HUDEP-2 (cell line): Measurements from ENCODE around the gene RHBDD2.
A peak's percentile ranks its signal among the peaks of the same experiment; 100 is the strongest.
"Not testable (repeated sequence)": the region's sequence is repeated elsewhere in the genome, so short reads cannot be mapped to it uniquely, and the experiment has no call there.

Experiments used
- DNase-seq, 76 experiments: peaks; one replicate each; lab custom pipeline; 2025; ENCODE audit not compliant: unreplicated experiment in 76 of 76; lab: John Stamatoyannopoulos, UW

The RHBDD2 gene

DNA sequence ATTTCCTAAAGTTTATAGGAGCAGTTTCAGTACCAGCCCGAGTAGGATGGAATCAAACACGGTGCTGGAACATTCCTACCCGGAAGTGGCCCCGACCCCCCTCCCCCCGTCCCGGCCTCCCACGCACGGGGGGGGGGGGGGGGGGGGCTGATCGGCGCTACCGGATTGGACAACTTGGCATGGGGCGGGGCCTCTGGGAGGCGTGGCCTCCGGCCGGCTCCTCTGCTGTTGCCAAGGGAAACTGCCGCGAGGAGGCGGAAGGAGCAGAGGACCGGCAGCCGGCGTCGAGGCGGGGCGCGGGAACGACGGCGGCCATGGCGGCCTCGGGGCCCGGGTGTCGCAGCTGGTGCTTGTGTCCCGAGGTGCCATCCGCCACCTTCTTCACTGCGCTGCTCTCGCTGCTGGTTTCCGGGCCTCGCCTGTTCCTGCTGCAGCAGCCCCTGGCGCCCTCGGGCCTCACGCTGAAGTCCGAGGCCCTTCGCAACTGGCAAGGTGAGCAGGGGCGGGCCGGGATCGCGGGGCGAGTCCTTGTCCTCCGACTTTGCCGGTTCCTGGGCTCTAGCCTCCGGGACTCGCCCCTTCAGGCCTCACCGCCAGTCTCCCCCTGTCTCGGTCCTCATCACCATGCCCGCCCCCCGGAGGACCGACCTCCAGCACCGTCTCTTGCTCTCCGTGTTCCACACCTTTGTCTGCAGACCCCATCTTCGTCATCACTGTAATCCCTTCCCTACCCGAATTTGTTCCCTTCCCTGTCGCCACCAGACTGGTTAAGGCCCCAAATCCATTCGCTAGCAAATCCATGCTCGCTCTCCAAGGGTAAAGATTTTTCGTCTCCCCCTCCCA is at the start of gene RHBDD2:
RHBDD2 (plus strand) TSS at position 266 of the 843 bp plus-strand sequence; CDS start at position 315, 49 bp downstream.
- DNase-seq: peak in 74 of 76 experiments; percentile 34 to 95 (median 90)

DNA sequence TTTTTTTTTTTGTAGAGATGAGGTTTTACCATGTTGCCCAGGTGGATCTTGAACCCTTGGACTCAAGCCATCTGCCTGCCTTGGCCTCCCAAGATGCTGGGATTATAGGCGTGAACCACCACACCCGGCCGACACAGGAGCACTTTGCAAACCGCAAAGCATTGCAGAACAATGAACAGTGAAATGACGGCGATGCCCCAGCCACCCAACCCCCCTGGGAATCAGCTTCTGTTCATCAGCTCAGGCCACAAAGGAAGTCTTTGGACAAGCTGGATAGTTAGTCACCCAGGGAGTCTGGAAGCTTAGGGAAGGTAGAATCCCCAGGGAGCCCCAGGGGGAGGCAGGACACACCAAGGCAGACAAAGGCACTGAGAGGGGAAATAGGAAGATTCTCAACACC is 49.2 kb upstream of the RHBDD2 start:
- DNase-seq: not testable (repeated sequence)

DNA sequence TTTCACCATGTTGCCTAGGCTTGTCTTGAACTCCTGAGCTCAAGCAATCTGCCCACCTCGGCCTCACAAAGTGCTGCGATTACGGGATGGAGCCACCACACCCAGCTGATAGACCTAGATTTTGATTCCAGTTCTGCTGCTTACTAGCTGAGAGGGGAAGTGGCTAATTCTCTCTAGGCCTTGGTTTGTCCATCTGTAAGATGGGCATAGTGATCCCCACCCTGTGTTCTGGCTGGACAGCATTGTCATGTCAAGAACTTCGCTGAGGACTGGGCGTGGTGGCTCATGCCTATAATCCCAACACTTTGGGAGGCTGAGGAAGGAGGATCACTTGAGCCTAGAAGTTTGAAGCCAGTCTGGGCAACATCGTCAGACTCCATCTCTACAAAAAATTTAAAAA is 47.9 kb upstream of the RHBDD2 start:
- no peak for DNase-seq

DNA sequence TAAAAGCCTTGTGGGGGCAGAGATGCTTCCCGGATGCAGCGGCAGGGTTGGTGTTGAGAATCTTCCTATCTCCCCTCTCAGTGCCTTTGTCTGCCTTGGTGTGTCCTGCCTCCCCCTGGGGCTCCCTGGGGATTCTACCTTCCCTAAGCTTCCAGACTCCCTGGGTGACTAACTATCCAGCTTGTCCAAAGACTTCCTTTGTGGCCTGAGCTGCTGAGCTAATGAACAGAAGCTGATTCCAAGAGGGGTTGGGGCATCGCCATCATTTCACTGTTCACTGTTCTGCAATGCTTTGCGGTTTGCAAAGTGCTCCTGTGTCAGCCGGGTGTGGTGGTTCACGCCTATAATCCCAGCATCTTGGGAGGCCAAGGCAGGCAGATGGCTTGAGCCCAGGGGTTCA is 45.2 kb upstream of the RHBDD2 start:
- DNase-seq: not testable (repeated sequence)

DNA sequence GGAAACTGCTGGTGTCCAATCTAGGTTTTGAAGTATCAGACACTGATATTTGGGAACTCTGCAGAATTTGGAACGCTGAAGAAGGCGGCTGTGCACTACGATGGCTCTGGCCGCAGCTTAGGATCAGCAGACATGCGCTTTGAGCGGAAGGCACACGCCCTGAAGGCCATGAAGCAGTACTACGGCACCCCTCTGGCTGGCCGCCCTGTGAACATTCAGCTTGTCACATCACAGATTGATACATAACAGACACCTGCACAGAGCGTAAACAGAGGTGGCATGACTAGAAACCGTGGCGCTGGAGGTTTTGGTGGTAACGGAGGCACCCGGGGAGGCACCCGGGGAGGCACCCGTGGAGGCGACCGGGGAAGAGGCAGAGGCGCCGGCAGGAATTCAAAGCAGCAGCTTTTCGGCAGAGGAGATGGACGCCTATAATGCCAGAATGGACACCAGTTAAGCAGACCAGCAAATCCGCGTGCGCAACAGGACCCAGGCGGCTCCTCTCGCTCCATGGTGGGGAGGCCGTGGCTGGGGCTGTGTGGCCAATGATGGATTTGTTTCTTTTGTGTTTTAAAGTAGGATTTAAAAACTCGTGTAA is 43.0 kb upstream of the RHBDD2 start:
- DNase-seq: no peak

DNA sequence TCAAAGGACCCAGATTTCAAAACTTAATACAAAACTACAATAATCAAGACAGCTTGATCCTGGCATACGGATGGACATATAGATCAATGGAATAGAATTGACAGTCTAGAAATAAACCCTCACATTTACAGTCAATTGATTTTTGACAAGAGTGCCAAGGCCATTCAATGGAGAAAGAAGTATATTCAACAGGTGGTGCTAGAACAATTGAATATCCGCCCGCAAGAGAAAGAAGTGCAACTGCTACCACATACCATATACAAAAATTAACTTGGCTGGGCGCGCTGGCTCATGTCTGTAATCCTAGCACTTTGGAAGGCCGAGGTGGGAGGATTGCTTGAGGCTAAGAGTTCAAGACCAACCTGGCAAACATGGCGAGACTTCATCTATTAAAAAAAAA is 42.0 kb upstream of the RHBDD2 start:
- no peak for DNase-seq

DNA sequence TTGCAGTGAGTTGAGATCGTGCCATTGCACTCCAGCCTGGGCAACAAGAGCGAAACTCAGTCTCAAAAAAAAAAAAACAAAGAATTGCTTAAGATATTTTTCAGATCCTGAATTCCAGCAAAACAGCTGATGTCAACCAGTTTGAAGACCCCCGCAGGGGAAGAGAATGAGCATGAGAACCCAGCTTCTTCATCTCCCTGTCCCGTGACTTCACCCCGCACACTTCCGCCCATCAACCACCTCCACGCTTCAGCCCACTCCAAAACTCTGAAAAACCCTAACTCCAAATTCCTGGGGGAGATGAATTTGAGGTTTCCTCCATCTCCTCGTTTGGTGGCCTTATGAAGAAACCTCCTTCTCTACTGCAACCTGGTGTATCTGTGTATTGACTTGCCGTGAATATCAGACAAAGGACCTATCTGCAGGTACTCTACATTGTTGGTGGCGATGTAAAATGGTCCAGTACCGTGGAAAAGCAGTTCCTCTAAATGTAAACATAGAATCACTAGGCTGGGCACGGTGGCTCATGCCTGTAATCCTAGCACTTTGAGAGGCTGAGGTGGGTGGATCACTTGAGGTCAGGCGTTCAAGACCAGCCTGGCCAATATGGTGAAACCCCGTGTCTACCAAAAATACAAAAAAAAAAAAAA is 40.4 kb upstream of the RHBDD2 start:
- DNase-seq: not testable (repeated sequence)

DNA sequence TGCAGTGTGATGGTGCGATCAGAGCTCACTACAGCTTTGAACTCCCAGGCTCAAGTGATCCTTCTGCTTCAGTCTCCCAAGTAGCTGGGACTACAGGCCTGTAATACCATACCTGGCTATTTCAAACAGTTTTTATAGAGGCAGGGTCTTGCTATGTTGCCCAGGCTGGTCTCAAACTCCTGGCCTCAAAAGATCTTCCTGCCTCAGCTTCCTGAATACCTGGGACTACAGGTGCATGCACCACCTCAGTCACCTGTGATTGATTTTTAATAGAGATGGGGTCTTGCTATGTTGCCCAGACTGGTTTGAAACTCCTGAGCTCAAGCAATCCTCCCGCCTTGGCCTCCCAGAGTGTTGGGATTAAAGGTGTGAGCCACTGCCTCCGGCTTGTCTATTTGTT is 38.8 kb upstream of the RHBDD2 start:
- DNase-seq: no peak

DNA sequence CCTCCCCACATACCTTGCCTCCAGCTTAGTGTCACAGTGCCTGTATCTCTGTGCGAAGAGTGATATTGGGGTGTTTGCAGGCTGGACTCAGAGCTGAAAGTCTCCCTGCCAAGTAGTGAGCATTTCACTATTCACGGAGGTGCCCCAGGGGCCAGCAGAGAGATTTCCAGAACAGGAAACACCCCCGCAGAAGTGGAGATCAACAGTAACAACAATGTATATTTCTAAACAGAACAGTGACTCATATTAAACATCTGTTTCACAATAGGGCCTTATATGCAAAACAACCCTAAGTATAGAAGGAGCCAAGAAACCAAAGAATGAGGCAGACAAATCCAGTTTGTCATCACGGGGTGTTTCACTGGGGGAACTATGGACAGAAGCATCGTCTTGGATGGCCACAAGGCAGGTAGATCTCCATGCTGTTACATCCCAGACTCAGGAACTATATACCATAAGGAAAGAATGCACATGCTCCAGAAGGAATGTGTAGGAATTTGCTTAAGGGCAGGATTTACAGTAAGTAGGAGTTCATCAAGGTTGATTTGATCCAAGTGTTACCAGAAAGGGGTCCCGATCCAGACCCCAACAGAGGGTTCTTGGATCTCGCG is 35.9 kb upstream of the RHBDD2 start:
- DNase-seq: peak in 10 of 76 experiments; percentile 2 to 53 (median 24)

DNA sequence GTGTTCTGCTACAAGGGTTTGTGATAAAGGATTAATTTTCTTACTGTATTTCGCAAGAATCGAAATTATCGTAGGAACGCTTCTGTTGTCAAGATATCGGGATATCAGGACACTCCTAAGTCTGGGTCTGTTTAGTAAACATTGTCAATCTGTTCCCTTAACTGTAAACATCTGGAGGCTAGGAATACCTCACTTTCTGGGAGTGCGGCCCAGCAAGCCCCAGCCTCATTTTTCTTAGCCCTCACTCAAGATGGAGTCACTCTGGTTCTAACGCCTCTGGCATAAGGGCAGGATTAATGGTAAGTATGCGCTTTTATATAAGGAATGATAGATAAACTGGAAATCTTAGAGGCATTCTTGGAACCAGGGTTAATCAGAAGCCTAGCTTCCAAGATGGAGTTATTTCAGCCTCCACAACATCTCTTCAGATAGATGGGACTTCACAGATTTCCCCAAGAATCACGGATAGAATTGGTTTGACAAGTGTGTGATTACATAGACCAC is 35.2 kb upstream of the RHBDD2 start:
- DNase-seq: no peak

DNA sequence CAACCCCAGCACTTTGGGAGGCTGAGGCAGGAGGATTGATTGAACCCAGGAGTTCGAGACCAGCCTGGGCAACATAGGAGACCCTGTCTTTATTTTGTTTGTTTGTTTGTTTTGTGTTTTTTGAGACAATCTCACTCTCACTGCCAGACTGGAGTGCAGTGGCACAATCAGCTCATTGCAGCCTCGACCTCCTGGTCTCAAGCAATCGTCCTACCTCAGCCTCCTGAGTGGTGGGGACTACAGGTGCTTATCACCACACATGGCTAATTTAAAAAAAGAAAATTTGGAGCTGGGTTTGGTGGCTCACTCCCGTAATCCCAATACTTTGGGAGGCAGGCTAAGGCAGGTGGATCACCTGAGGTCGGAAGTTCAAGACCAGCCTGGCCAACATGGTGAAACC is 34.7 kb upstream of the RHBDD2 start:
- no peak for DNase-seq

DNA sequence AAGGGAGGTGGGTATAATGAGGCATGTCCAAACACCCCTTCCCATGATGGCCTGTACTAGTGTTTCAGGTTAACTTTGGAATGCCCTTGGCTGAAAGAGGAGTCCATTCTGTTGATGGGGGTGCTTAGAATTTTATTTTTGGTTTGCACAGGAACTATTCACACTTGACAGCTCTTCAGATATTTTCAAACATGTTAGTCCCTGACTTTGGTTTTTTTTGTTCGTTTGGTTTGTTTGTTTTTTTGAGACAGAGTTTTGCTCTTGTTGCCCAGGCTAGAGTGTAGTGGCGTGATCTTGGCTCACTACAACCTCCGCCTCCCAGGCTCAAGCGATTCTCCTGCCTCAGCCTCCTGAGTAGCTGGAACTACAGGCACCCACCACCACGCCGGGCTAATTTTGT is 33.7 kb upstream of the RHBDD2 start:
- DNase-seq: not testable (repeated sequence)

DNA sequence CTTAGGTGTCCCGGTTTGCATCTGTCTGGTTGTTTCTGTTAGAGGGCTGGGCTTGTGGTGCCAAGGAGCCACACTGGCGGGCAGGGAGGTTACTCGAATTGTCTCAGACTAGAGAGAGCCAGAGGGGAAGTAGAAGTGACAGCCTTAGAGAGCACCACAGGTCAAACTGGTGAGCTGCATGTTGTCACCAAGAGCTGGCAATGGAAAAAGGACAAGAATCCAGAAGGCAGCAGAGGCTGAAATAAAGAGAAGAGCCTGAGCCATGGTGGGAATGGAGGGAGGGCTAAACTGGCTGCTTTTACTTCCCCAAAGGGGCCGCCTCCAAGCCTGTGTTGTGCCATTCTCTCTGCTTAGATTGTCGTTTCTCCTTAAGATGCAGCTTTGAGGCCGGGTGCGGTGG is 31.1 kb upstream of the RHBDD2 start:
- no peak for DNase-seq

DNA sequence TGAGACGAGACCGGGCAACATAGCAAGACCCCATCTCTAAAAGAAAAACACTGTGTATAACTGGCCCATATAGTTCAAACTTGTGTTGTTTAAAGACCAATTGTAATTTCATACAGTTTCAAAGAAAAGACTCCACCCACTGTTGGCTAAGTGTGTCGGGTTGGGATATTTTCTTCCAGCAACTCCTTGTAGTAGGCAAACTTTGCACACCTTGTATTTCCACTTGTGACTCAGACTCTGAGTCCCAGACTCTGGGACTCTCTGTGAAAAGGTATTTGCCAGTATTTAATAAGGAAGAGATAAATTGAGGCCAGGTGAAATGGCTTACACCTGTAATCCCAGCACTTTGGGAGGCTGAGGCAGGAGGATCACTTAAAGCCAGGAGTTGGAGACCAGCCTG is 29.3 kb upstream of the RHBDD2 start:
- no peak for DNase-seq

DNA sequence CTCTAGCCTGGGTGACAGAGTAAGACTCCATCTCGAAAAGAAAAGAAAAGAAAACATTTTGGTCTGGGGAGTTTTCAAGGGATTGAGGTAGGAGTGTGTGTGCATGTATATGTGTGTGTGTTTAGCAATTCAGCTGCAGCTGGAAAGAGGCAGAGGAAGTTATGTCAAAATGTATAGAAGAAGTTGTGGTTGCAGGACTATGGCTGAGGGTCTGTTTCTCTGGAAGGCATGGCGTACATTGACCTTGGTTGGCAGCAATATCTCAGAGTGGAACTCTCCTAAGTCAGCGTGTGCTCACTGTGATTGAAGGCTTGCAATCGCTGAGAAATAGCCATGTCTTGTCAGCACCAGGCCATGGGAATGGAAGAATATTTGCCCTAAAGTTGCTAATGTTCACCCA is 28.6 kb upstream of the RHBDD2 start:
- no peak for DNase-seq

DNA sequence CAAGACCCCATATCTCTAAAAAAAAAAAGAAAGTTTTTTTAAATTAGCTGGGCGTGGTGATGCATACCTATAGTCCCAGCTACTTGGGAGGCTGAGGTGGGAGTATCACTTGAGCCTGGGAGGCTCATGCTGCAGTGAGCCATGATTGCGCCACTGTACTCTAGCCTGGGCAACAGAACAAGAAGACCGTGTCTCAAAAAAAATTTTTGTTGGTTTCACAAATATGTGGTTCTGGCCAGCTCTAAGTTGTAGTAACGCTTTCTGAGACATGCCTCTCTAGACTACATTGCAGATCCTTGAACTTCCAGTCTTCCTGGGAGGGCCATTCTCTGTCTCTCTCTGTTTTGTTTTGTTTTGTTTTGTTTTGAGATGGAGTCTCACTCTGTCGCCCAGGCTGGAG is 24.6 kb upstream of the RHBDD2 start:
- DNase-seq: no peak

DNA sequence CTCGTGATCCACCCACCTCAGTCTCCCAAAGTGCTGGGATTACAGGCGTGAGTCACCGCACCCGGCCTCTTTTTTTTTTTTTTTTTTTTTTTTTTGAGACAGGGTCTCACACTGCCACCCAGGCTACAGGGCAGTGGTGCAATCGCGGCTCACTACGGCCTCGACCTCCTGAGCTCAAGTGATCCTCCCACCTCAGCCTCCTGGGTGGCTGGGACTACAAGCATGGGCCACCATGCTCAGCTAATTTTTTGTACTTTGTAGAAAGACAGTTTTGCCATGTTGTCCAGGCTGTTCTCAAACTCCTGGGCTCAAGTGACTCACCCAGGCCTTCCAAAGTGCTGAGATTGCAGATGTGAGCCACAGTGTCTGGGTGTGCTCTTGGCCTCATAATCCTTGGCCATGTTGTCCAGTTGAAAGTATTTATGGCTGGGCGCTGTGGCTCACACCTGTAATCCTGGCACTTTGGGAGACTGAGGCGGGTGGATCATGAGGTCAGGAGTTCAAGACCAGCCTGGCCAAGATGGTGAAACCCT is 24.0 kb upstream of the RHBDD2 start:
- not testable (repeated sequence) for DNase-seq

DNA sequence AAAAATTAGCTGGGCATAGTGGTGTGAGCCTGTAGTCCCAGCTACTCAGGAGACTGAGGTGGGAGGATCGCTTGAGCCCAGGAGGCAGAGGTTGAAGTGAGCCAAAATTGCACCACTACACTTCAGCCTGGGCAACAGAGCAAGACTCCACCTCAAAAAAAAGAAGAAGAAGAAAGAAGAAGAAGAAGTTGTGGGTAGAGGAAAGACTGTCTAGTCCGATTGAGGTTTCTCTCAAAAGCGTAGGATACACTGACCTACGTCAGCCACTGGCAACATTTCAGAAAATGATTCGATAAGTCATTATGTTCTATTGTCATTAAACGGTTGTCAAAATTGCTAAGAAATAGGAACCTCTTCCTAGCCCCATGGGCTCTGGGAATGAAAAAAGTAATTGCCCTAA is 22.3 kb upstream of the RHBDD2 start:
- no peak for DNase-seq

DNA sequence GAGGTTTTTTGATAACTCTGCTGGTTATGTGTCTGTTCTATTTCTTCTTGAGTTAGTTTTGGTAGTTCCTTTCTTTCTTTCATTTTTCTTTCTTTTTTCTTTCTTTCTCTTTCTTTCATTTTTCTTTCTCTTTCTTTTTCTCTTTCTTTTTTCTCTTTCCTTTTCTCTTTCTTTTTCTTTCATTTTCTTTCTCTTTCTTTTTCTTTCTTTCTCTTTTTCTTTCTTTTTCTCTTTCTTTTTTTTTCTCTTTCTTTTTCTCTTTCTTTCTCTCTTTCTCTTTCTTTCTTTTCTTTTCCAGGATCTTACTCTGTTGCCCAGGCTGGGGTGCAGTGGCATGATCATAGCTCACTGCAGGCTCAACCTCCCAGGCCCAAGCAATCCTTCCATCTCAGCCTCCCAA is 20.4 kb upstream of the RHBDD2 start:
- no peak for DNase-seq

DNA sequence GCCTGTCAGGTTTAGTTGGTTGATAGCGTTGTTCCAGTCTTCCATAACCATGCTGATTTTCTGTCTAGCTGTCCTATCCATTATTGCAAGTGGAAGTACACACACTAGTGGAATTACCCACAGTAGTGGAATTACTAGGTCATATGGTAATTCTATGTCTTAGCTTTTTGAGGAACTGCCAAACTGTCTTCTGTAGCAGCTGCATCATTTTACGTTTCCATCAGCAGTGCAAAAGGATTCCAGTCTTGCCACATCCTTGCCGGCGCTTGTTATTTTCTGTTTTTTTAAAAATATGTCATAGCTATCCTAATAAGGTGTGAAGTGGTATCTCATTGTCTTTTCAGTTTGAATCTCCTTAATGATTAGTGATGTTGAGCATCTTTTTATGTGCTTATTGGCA is 17.2 kb upstream of the RHBDD2 start:
- DNase-seq: no peak

DNA sequence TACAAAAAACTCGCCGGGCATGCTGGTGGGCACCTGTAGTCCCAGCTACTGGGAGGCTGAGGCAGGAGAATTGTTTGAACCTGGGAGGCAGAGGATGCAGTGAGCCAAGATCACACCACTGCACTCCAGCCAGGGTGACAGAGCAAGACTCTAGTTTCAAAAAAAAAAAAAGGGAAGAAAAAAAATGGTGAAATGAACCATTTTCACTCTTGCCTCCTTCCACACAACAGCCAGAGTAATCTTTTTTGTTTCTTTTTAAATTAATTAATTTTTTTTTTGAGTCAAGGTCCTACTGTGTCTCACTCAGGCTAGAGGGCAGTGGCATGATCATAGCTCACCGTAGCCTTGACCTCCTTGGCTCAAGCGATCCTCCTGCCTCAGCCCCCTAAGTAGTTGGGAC is 14.6 kb upstream of the RHBDD2 start:
- not testable (repeated sequence) for DNase-seq
